Gastrocnemius medialis (tissue), 4 donors: ENCODE measurements around the gene TMEM200B. TPM values are rescaled to one million over a fixed set of nuclear protein-coding genes. Genes with fewer than 3 reads are reported as not detected.

Source experiments
- ATAC-seq, 2 donors: fragments of 150-250 bp; one replicate each; pipeline ENCODE4 v1.9.1; 2016
- DNase-seq, 2 donors: peaks; one replicate each; pipeline ENCODE4 v3.0.0-alpha.2; 2019
- H3K27ac ChIP-seq, 4 donors: fragments of 200-600 bp; sonication (generic); 1 replicate in 1 of 4; 2 replicates in 3 of 4; pipeline ENCODE4 v1.5.1; 2016 to 2018; ENCODE audit warnings: mild to moderate bottlenecking in 2 of 4, moderate library complexity in 1 of 4
- H3K27me3 ChIP-seq, 3 donors: fragments of 200-600 bp; sonication (generic) in 2 of 3; 1 replicate in 1 of 3; 2 replicates in 2 of 3; pipeline versions ENCODE4 v1.5.1 to v1.6.0; 2016 to 2019; ENCODE audit warnings: mild to moderate bottlenecking in 1 of 3, moderate library complexity in 1 of 3
- H3K36me3 ChIP-seq, 2 donors: fragments of 200-600 bp; sonication (generic) in 1 of 2; one replicate each; pipeline ENCODE4 v1.5.1; 2017 to 2018
- H3K4me1 ChIP-seq, 2 donors: fragments of 200-600 bp; sonication (generic) in 1 of 2; one replicate each; pipeline ENCODE4 v1.5.1; 2016 to 2017; ENCODE audit warnings: mild to moderate bottlenecking in 2 of 2
- H3K4me3 ChIP-seq, 4 donors: fragments of 200-600 bp; sonication (generic) in 3 of 4; 1 replicate in 1 of 4; 2 replicates in 3 of 4; pipeline ENCODE4 v1.5.1; 2016 to 2019; ENCODE audit warnings: mild to moderate bottlenecking in 2 of 4
- H3K9me3 ChIP-seq, 3 donors: fragments of 200-600 bp; sonication (generic) in 2 of 3; 1 replicate in 1 of 3; 2 replicates in 2 of 3; pipeline ENCODE4 v1.5.1; 2016 to 2019
- POLR2A ChIP-seq, 2 donors: fragments of 450-650 bp; IDR thresholded peaks; one replicate each; pipeline ENCODE4 v1.6.1; 2017; ENCODE audit warnings: antibody characterized with exemption in 2 of 2, mild to moderate bottlenecking in 2 of 2, moderate library complexity in 2 of 2
- in situ Hi-C, 4 donors: fragments of 200-750 bp; cut with MboI; loops; one replicate each; pipeline versions ENCODE4 v1.15.0 to v1.8.0; 2017; ENCODE audit warnings: low sequenced_read_pairs in 4 of 4
- intact Hi-C: fragments of 100-400 bp; cut with DNase I; formaldehyde crosslinking; loops from one replicate; pipeline ENCODE4 v1.15.1; 2023; ENCODE audit warnings: low total_unique reads
- total RNA-seq, 4 donors: library from RNA; depleted of rRNA; stranded (reverse); fragments of >200 nt; gene quantifications; one replicate each; pipeline versions ENCODE4 v1.1.0 to v1.2.3, GENCODE V29; 2016
- TF ChIP-seq, protein P1 (sequence below), 5 experiments: fragments of 450-650 bp in 3 of 5; fragments of 200-600 bp in 2 of 5; sonication (generic) in 2 of 5; IDR thresholded peaks in 4 of 5; conservative IDR thresholded peaks in 1 of 5; 1 replicate in 4 of 5; 2 replicates in 1 of 5; pipeline ENCODE4 v1.5.1; 2016 to 2019; ENCODE audit warnings: antibody characterized with exemption in 5 of 5, mild to moderate bottlenecking in 3 of 5, moderate library complexity in 3 of 5

TMEM200B gene
- total RNA-seq, 4 donors from 2014 or later: 0.92 to 3.3 (median 1.6) TPM

- Histone ChIP-seq H3K4me1 (no peaks in the 10 kb centered on the region), H3K4me3 (no peak overlapping the region), H3K9me3 (no peaks in the 10 kb centered on the region), H3K36me3 (peaks cover 0 to 22% of the 10 kb centered on the region in 2 donors), H3K27ac (no peak overlapping the region), H3K27me3 (no peaks in the 10 kb centered on the region)
- in situ Hi-C loops: no loop called here
- DNase-seq: no peak
- TF ChIP-seq POLR2A (IDR thresholded peaks at IDR 0.05): no peak
- TF ChIP-seq, protein P1, sequence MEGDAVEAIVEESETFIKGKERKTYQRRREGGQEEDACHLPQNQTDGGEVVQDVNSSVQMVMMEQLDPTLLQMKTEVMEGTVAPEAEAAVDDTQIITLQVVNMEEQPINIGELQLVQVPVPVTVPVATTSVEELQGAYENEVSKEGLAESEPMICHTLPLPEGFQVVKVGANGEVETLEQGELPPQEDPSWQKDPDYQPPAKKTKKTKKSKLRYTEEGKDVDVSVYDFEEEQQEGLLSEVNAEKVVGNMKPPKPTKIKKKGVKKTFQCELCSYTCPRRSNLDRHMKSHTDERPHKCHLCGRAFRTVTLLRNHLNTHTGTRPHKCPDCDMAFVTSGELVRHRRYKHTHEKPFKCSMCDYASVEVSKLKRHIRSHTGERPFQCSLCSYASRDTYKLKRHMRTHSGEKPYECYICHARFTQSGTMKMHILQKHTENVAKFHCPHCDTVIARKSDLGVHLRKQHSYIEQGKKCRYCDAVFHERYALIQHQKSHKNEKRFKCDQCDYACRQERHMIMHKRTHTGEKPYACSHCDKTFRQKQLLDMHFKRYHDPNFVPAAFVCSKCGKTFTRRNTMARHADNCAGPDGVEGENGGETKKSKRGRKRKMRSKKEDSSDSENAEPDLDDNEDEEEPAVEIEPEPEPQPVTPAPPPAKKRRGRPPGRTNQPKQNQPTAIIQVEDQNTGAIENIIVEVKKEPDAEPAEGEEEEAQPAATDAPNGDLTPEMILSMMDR (IDR thresholded peaks at IDR 0.05 in 4 of 5, conservative IDR thresholded peaks at IDR 0.05 in 1 of 5): no peak
- intact Hi-C loops: no loop called here
- ATAC-seq: no peak
These were observed 17.9 kb downstream of the TMEM200B start for GRCh38 chr1:29105822-29106221.

- Histone ChIP-seq H3K36me3 (peaks cover 0 to 29% of the 10 kb centered on the region in 2 donors), H3K4me3 (no peak overlapping the region), H3K4me1 (no peaks in the 10 kb centered on the region), H3K9me3 (no peaks in the 10 kb centered on the region), H3K27ac (no peak overlapping the region), H3K27me3 (no peaks in the 10 kb centered on the region)
- in situ Hi-C loops: no loop called here
- no peak for TF ChIP-seq POLR2A (IDR thresholded peaks at IDR 0.05)
- TF ChIP-seq, protein P1 (IDR thresholded peaks at IDR 0.05 in 4 of 5, conservative IDR thresholded peaks at IDR 0.05 in 1 of 5): no peak
- no peak for ATAC-seq
- no peak for DNase-seq
- intact Hi-C loops: no loop called here
These were observed 23.2 kb downstream of the TMEM200B start for GRCh38 chr1:29100487-29100886.

GRCh38 chr1:29099286-29099685 lies 24.4 kb downstream of the TMEM200B start:
- intact Hi-C loops: no loop called here
- Histone ChIP-seq H3K27me3 (no peaks in the 10 kb centered on the region), H3K27ac (no peak overlapping the region), H3K36me3 (peaks cover 0 to 29% of the 10 kb centered on the region in 2 donors), H3K4me3 (no peak overlapping the region), H3K9me3 (no peaks in the 10 kb centered on the region), H3K4me1 (no peaks in the 10 kb centered on the region)
- ATAC-seq: no peak
- DNase-seq: no peak
- TF ChIP-seq, protein P1 (IDR thresholded peaks at IDR 0.05 in 4 of 5, conservative IDR thresholded peaks at IDR 0.05 in 1 of 5): no peak
- TF ChIP-seq POLR2A (IDR thresholded peaks at IDR 0.05): no peak
- in situ Hi-C loops: no loop called here

DNA sequence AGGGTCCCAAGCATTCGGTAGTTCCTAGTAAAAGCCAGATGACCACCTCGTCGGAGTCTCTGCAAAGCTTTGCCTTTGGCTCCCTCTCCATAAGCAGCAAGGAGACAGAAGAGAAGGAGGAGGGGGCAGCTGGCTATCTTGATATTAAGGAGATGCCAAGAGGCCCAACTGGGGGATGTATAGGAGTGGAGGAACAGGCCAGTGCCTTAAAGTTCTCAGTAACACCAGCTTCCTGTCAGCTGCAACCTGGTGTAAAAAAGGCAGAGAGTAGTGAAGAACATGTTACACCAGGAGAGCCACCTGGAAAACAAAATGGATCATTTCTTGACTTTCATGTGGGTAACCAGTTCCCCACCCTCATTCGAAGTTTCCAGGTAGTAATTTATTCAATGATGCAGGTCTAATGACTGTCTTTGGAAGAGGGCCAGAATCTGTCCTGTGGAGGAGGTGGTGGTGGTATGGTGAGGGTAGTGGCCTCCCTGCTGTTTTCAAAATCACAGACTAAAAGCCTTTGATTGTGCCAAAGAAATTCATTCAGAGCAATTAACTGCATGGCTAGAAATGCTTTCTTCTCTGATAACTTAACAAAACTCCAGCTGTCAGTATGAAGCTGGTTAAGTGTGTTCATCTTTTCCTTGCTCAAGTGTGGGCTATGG lies 27.3 kb downstream of the TMEM200B start:
- no peaks in the 10 kb centered on the region for H3K4me1 ChIP-seq
- ATAC-seq (no peak), DNase-seq (no peak)
- H3K27ac ChIP-seq: no peak overlapping the region
- intact Hi-C loops: no loop called here
- H3K27me3 ChIP-seq: no peaks in the 10 kb centered on the region
- H3K9me3 ChIP-seq: no peaks in the 10 kb centered on the region
- peaks cover 0 to 27% of the 10 kb centered on the region in 2 donors for H3K36me3 ChIP-seq
- in situ Hi-C loops: no loop called here
- H3K4me3 ChIP-seq: no peak overlapping the region
- TF ChIP-seq POLR2A (IDR thresholded peaks at IDR 0.05): no peak
- TF ChIP-seq, protein P1 (IDR thresholded peaks at IDR 0.05 in 4 of 5, conservative IDR thresholded peaks at IDR 0.05 in 1 of 5): no peak

DNA sequence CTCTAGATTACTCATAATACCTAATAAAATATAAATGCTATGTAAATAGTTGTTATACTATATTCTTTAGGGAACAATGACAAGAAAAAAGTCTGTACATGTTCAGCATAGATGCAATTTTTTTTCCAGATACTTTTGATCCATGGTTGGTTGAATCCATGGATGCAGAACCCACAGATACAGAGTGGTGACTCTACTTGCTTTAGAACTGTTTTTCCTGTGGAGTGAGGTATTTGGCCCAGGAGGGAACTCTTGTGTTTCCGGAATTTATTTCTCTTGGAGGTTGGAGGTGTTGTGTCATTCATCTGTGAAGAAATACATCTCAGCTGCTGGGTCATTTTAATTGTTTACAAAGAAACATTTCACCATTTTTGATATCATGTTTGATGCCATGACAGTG lies 28.7 kb downstream of the TMEM200B start:
- Histone ChIP-seq H3K4me3 (no peak overlapping the region), H3K36me3 (peaks cover 0 to 22% of the 10 kb centered on the region in 2 donors), H3K9me3 (no peaks in the 10 kb centered on the region), H3K4me1 (no peaks in the 10 kb centered on the region), H3K27ac (no peak overlapping the region), H3K27me3 (no peaks in the 10 kb centered on the region)
- TF ChIP-seq, protein P1 (IDR thresholded peaks at IDR 0.05 in 4 of 5, conservative IDR thresholded peaks at IDR 0.05 in 1 of 5): no peak
- no peak for TF ChIP-seq POLR2A (IDR thresholded peaks at IDR 0.05)
- ATAC-seq (no peak), DNase-seq (no peak)
- in situ Hi-C loops: no loop called here
- intact Hi-C loops: no loop called here
